GM19239 (cell line): ENCODE data around the gene KCNJ6.
A peak's percentile ranks its signal among the peaks of the same experiment; 100 is the strongest.

Experiments
- DNase-seq: peaks from one replicate; pipeline ENCODE4 v3.0.0; 2011; ENCODE audit warnings: low spot score; ENCODE audit not compliant: insufficient read length
- FAIRE-seq: peaks from 2 replicates; lab custom pipeline; 2011; peaks lifted over from hg19 to GRCh38; lab: Jason Lieb, UNC

The KCNJ6 gene

DNA sequence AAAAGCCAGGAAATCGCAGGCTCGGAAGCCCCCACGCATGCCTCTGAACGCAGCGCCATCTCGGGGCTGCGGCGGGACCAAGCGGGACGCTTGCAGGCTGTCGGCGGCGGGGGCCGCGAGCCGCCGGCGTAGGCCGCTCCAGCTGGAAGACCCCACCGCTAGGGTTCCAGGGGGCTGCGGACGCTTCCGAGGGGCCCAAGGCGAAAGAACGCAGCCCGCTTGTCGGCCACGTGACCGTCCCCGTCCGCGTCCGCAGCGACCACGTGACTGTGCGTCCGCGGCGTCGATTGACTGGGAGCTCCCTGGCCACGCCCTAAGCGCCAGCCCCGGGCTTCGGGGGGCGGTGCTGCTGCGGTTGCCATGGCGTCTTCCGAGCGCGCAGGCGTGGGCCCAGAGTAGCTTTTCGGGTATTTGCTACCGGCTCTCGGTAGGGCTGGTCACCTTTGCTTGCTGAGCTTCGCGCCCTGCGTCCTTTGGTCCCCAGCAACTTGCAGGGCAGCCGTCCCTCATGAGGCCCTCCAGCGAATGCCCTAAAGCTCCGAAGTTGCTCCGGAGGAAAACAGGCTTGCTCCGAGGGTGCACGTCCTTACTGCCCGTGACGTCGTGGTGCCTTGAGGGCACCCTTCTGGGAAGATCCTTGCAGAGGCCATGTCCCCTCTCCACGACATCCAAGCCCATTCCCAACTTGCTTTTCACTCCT, 352.5 kb downstream of the KCNJ6 start:
- FAIRE-seq (peak; percentile 93), DNase-seq (peak; percentile 83)

DNA sequence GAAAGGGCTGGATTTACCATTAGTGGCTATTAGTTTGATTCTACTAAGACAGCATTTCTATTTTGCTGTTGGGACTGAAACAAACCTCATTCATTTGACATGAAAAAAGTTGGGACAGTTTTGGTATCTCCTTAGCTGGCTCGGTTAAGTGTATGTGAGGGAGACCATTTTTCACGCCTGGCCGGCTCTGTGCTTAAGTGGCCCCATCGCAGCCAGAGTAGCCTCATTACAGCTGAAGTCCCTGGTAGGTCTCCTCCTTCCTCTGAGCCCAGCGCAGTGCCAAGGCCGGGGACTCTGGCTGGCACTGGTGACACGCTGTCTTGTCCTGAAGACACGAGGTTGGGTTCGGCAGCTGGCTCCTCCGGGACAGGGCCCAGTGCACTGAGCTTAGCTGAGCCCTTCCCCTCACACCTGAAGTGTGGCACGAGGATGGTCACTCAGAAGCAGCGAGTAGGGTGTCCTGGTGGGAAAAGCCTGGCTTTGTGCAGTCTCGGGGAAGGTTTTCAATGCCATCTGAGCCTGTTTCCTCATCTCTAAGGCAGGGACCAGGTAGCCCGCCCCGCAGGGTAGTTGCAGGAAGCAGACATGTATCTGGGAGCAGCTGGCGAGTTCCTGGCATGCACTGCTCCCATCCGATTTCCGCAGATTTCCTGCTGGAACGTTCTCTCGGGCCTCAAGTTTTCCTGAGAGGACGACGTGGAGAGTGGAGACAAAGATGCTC, 353.2 kb downstream of the KCNJ6 start:
- FAIRE-seq (no peak), DNase-seq (no peak)

DNA sequence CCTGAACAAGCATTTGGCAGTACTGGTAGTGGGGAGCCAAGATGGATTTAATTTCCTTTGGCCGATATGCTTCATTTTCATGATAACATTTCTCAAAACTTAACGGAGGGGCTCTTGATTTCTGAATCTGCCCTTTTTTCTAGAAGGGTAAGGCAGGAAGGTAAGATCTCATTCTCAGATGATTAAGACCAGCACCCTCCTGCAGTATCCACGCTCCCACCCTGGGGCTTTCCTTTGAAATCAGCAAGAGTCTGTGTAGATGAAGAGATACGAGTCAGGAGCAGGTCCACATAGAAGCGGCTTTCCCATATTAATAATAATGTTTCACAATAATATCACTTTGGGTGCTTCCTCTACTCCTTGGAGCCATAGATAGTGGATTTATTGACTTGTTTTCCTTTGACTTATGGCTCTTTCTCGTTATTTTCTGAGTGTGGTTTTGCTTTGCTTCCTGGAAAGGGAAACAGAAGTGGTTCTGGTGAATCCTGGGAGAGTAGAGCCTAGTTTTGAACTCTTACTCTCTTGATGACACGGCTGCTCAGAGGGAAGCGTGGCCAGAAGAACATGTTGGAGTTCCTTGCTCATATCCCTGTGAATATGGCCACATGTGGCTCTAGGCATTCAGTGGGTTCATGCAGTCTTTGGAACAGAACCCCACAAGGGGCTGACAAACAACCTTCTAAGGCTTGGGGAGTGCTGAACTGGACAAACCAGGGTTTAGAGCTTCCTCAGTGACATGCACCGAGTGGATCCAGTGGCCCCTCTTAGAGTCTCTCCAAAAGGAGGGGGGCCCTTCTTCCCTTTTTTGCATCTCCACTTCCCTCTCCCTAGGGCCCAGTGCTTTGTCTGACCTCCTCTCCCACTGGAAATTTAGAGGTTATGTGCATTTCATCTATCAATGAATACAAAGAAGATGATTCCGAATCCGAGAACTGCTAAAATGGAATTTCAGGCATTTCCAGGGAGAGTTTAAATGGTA, 354.0 kb downstream of the KCNJ6 start:
- DNase-seq (no peak), FAIRE-seq (no peak)

DNA sequence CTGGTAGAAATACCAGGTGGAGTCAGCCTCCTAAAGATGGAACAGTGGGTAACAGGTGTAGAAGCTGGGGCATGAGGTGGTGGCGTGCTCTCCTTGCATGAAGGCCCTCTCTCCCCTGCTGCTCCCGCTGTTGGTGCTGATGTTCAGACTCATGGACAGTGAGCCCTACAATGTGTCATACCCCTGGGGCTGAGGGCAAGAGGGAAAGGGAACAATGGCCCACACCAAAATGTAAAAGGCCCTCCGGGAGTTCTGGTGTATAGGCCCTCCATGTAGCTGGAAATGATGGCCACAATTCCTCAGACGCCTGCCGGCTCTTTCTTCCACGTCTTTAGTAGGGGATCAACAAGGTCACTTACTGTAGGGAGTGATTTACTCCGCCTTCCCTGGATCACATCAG, 354.8 kb downstream of the KCNJ6 start:
- no peak for FAIRE-seq
- no peak for DNase-seq

- FAIRE-seq: no peak
- no peak for DNase-seq
Observed at GRCh38 chr21:37560385-37560784, 355.9 kb downstream of the KCNJ6 start.

DNA sequence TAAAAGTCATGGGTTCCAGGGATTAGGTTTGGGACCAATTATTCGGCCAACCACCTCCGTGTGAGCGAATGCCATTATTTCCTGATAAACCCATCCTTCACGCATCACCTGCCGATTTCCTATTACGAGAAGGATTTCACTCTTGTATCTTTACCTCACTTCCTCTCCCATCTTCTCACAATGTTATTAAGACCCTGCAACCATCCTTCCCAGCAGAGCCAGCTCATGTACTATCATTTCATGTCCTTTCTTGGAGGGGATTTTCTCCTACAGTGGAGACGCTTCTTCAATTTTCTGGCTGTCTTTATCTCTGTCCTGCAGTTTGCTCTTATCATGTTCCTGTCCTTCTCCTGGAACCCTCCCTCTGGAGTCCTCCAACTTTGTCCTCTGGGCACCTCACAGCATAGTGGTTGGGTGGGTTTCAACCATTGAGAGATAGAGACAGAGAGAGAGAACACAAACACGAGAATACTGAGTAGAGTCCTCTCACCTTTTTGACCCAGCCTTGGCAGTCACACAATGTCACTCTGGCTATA, 357.5 kb downstream of the KCNJ6 start:
- FAIRE-seq (no peak), DNase-seq (no peak)
